Gastroesophageal sphincter (tissue), 3 donors: ENCODE measurements around the gene EML1.

Experiments
- CTCF ChIP-seq, 4 experiments: fragments of 200-600 bp in 2 of 4; fragments of 450-650 bp in 2 of 4; sonication (generic) in 1 of 4; IDR thresholded peaks; one replicate each; pipeline ENCODE4 v1.5.1; 2017 to 2019; ENCODE audit warnings: antibody characterized with exemption in 4 of 4, mild to moderate bottlenecking in 2 of 4, moderate library complexity in 2 of 4
- EP300 ChIP-seq: sonication (generic); formaldehyde crosslinking; IDR thresholded peaks from one replicate; pipeline ENCODE4 v1.6.1; 2017; ENCODE audit warnings: antibody characterized with exemption, mild to moderate bottlenecking
- POLR2A ChIP-seq, 2 donors: fragments of 450-650 bp; IDR thresholded peaks; one replicate each; pipeline ENCODE4 v1.6.1; 2017; ENCODE audit warnings: antibody characterized with exemption in 2 of 2, mild to moderate bottlenecking in 2 of 2, moderate library complexity in 1 of 2
- POLR2AphosphoS5 ChIP-seq: sonication (generic); formaldehyde crosslinking; IDR thresholded peaks from one replicate; pipeline ENCODE4 v1.6.1; 2017; ENCODE audit warnings: antibody characterized with exemption

GRCh38 chr14:99908653-99909250, 115.5 kb downstream of the EML1 start:
- TF ChIP-seq CTCF (IDR thresholded peaks at IDR 0.05) (no peak), POLR2A (IDR thresholded peaks at IDR 0.05) (no peak), POLR2AphosphoS5 (no peak), EP300 (no peak)
